K562 (cell line): ENCODE measurements around the gene VSIG4. TPM values are rescaled to one million over a fixed set of nuclear protein-coding genes. Genes with fewer than 3 reads are reported as not detected.
A peak's percentile ranks its signal among the peaks of the same experiment; 100 is the strongest.

Experiments used
- AFF1 ChIP-seq, 2 experiments: fragments of 450-650 bp; IDR thresholded peaks; 2 replicates each; pipeline ENCODE4 v1.6.1; 2018; ENCODE audit warnings: mild to moderate bottlenecking in 2 of 2, low read depth in 1 of 2; ENCODE audit not compliant: partially characterized antibody in 2 of 2
- AFF4 ChIP-seq: sonication (generic); formaldehyde crosslinking; IDR thresholded peaks from 2 replicates; pipeline ENCODE4 v1.8.0; 2023; ENCODE audit warnings: mild to moderate bottlenecking, missing genetic modification reagents
- BRD4 ChIP-seq: fragments of 200-600 bp; sonication (generic); IDR thresholded peaks from 2 replicates; pipeline ENCODE4 v1.6.1; 2017; ENCODE audit warnings: inconsistent platforms
- GABPB2 ChIP-seq: fragments of 250-450 bp; sonication (Bioruptor Pico); conservative IDR thresholded peaks from 2 replicates; pipeline ENCODE4 v1.5.1; 2021; ENCODE audit warnings: mild to moderate bottlenecking
- GTF2E2 ChIP-seq: fragments of 200-800 bp; sonication (Bioruptor generic); IDR thresholded peaks from 2 replicates; pipeline ENCODE4 v1.6.1; 2016; ENCODE audit warnings: missing genetic modification characterization, missing compliant biosample characterization
- HCFC1 ChIP-seq: IDR thresholded peaks from 2 replicates; pipeline ENCODE4 v1.6.1; 2012; ENCODE audit warnings: low read depth, low read length, improper control_type of control experiment
- HNRNPL ChIP-seq: fragments of 200-400 bp; formaldehyde crosslinking; IDR thresholded peaks from 2 replicates; pipeline ENCODE4 v1.6.1; 2017; ENCODE audit warnings: low read depth, mild to moderate bottlenecking, low read length
- IRF2 ChIP-seq: sonication (generic); formaldehyde crosslinking; IDR thresholded peaks from 2 replicates; pipeline ENCODE4 v1.8.1; 2022; ENCODE audit warnings: mild to moderate bottlenecking, missing genetic modification reagents
- KDM2B ChIP-seq: fragments of 250-450 bp; sonication (Bioruptor Pico); IDR thresholded peaks from 2 replicates; pipeline ENCODE4 v1.8.0; 2021; ENCODE audit warnings: mild to moderate bottlenecking, moderate library complexity
- MYC ChIP-seq, 2 experiments: fragments of 250-450 bp in 1 of 2; sonication (Bioruptor Pico) in 1 of 2; IDR thresholded peaks; 2 replicates each; pipeline versions ENCODE4 v1.5.1 to v1.6.1; 2012 to 2021; ENCODE audit warnings: low read depth in 2 of 2, borderline replicate concordance in 1 of 2, improper control_type of control experiment in 1 of 2, low read length in 1 of 2, mild to moderate bottlenecking in 1 of 2, moderate library complexity in 1 of 2
- NFIC ChIP-seq: fragments of 450-650 bp; IDR thresholded peaks from 2 replicates; pipeline ENCODE4 v1.6.1; 2017; ENCODE audit warnings: mild to moderate bottlenecking, inconsistent platforms
- NFRKB ChIP-seq: fragments of 450-650 bp; IDR thresholded peaks from 2 replicates; pipeline ENCODE4 v1.6.1; 2016; ENCODE audit warnings: low read depth
- POLR2AphosphoS2 ChIP-seq: IDR thresholded peaks from 2 replicates; pipeline ENCODE4 v1.6.1; 2012; ENCODE audit warnings: low read length, improper control_type of control experiment
- SLC30A9 ChIP-seq: fragments of 250-450 bp; sonication (Bioruptor Pico); IDR thresholded peaks from 2 replicates; pipeline ENCODE4 v1.8.0; 2022; ENCODE audit warnings: mild to moderate bottlenecking, moderate library complexity
- polyA plus RNA-seq, 8 experiments: library from polyadenylated mRNA; depleted of rRNA in 4 of 8; stranded (reverse) in 5 of 8; unstranded in 3 of 8; fragments of >200 nt; fragmentation: Nextera tagmentation in 2 of 8; fragmentation: Illumina TruSeq in 1 of 8; extraction: Ambion mirVana in 2 of 8; extraction: Trizol in 1 of 8; gene quantifications; 2 replicates each; pipeline versions ENCODE4 v1.2.1 to v1.2.3, GENCODE V29; 2011 to 2014; ENCODE audit warnings: inconsistent platforms in 1 of 8, missing spikeins in 1 of 8
- total RNA-seq, 7 experiments: library from RNA; depleted of rRNA in 6 of 7; stranded (reverse); fragments of >200 nt in 6 of 7; fragmentation: Illumina TruSeq in 2 of 7; extraction: Trizol in 2 of 7; gene quantifications; 2 replicates each; pipeline versions ENCODE4 v1.2.1 to v1.2.3, GENCODE V29; 2011 to 2021; ENCODE audit warnings: low replicate concordance in 1 of 7
- TF ChIP-seq, protein P1 (sequence below): fragments of 450-650 bp; IDR thresholded peaks from 2 replicates; pipeline ENCODE4 v1.6.1; 2017; ENCODE audit warnings: antibody characterized with exemption, mild to moderate bottlenecking

Gene VSIG4
- total and polyA plus RNA-seq, 9 of the 15 experiments (the other 6 are each of a cell fraction or from before 2014, with no cell fraction given), result 0.22 to 1.6 (median 0.46) TPM; not detected in 1

- 0 out of 2 replicates have a peak, but pooled peaks have one; percentile 1 for TF ChIP-seq BRD4
- TF ChIP-seq NFIC, result peak; percentile 71
- no peak for TF ChIP-seq SLC30A9 (CRISPR knock-in tag)
- TF ChIP-seq GABPB2 (CRISPR knock-in tag), result no peak
- peak; percentile 94 for TF ChIP-seq POLR2AphosphoS2
- peak; percentile 74 to 87 for TF ChIP-seq AFF1 (IDR thresholded peaks at IDR 0.05; ENCODE audit: low read depth in 1 of 2, partially characterized antibody in 2 of 2)
- no peak for TF ChIP-seq IRF2 (CRISPR knock-in tag)
- TF ChIP-seq NFRKB, result peak; percentile 76; the same call in 1 of the 2 replicates
- no peak for TF ChIP-seq KDM2B (CRISPR knock-in tag)
- TF ChIP-seq HNRNPL, result no peak
- TF ChIP-seq, protein P1, sequence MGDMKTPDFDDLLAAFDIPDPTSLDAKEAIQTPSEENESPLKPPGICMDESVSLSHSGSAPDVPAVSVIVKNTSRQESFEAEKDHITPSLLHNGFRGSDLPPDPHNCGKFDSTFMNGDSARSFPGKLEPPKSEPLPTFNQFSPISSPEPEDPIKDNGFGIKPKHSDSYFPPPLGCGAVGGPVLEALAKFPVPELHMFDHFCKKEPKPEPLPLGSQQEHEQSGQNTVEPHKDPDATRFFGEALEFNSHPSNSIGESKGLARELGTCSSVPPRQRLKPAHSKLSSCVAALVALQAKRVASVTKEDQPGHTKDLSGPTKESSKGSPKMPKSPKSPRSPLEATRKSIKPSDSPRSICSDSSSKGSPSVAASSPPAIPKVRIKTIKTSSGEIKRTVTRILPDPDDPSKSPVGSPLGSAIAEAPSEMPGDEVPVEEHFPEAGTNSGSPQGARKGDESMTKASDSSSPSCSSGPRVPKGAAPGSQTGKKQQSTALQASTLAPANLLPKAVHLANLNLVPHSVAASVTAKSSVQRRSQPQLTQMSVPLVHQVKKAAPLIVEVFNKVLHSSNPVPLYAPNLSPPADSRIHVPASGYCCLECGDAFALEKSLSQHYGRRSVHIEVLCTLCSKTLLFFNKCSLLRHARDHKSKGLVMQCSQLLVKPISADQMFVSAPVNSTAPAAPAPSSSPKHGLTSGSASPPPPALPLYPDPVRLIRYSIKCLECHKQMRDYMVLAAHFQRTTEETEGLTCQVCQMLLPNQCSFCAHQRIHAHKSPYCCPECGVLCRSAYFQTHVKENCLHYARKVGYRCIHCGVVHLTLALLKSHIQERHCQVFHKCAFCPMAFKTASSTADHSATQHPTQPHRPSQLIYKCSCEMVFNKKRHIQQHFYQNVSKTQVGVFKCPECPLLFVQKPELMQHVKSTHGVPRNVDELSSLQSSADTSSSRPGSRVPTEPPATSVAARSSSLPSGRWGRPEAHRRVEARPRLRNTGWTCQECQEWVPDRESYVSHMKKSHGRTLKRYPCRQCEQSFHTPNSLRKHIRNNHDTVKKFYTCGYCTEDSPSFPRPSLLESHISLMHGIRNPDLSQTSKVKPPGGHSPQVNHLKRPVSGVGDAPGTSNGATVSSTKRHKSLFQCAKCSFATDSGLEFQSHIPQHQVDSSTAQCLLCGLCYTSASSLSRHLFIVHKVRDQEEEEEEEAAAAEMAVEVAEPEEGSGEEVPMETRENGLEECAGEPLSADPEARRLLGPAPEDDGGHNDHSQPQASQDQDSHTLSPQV, result peak; percentile 32; the same call in 1 of the 2 replicates
- TF ChIP-seq MYC (IDR thresholded peaks at IDR 0.05; ENCODE audit: low read depth, low read length), result no peak
- TF ChIP-seq MYC (CRISPR knock-in tag; IDR thresholded peaks at IDR 0.05; ENCODE audit: borderline replicate concordance, low read depth), result no peak
- 0 out of 2 replicates have a peak, but pooled peaks have one; percentile 51 for TF ChIP-seq AFF4 (CRISPR knock-in tag)
- TF ChIP-seq HCFC1, result no peak
- peak; percentile 21; the same call in 1 of the 2 replicates for TF ChIP-seq GTF2E2
Measured at GRCh38 chrX:66016905-66017658, 22.8 kb downstream of the VSIG4 start (continued).
